ENCODE measurements around the gene UBXN10.

Gene UBXN10

DNA sequence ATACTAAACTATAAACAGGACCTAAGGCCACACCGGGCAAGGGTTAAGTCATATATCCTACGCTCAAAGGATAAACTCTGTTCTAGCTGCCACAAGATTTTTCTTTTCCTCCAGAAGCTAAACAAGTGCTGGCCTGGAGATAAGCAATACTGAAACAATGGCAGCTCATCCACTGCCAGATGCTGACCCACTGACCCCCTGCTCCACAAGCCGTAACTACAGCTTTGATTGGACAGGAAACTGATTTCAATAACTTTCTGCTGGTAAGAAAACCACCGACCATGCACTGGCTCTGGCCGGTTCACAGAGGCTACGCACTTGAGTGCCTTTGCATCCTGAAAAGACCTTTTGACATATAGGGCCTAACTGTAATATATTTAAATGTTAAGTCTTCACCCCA is 51.8 kb downstream of the UBXN10 start:
- Histone ChIP-seq H3K4me2 (no peak overlapping the region), H3K79me2 (ENCODE audit: insufficient read depth, low read depth) (no peaks in the 10 kb centered on the region), H3K4me3 (IDR thresholded peaks at IDR 0.05; ENCODE audit: insufficient read depth, low read depth, low read length) (no peak overlapping the region), H3K36me3 (ENCODE audit: insufficient read depth) (no peaks in the 10 kb centered on the region), H3K9ac (no peak overlapping the region), H4K20me1 (ENCODE audit: insufficient read depth) (no peaks in the 10 kb centered on the region), H3K27ac (no peak overlapping the region), H2AFZ (ENCODE audit: low read depth) (no peak overlapping the region), H3K4me1 (ENCODE audit: low read depth, poor library complexity, severe bottlenecking) (no peaks in the 10 kb centered on the region), H3K27me3 (ENCODE audit: insufficient read depth, low read depth) (peaks cover 46% of the 10 kb centered on the region)
- TF ChIP-seq, protein P1, sequence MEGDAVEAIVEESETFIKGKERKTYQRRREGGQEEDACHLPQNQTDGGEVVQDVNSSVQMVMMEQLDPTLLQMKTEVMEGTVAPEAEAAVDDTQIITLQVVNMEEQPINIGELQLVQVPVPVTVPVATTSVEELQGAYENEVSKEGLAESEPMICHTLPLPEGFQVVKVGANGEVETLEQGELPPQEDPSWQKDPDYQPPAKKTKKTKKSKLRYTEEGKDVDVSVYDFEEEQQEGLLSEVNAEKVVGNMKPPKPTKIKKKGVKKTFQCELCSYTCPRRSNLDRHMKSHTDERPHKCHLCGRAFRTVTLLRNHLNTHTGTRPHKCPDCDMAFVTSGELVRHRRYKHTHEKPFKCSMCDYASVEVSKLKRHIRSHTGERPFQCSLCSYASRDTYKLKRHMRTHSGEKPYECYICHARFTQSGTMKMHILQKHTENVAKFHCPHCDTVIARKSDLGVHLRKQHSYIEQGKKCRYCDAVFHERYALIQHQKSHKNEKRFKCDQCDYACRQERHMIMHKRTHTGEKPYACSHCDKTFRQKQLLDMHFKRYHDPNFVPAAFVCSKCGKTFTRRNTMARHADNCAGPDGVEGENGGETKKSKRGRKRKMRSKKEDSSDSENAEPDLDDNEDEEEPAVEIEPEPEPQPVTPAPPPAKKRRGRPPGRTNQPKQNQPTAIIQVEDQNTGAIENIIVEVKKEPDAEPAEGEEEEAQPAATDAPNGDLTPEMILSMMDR (conservative IDR thresholded peaks at IDR 0.05; ENCODE audit: low read depth, low read length): no peak

DNA sequence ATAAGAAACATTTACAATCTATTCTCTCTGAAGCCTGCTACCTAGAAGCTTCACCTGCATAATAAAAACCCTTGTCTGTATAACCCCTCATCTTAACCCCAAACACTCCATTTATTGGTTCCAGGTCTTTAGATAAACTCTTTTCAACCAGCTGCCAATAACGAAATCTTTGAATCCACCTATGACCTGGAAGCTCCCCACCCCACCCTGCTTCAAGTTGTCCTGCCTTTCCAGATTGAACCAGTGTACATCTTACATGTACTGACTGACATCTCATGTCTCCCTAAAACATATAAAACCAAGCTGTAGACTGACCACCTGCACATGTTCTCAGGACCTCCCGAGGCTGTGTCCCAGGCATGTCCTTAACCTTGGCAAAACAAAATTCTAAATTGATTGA is 54.1 kb downstream of the UBXN10 start:
- Histone ChIP-seq H3K9ac (no peak overlapping the region), H3K79me2 (ENCODE audit: insufficient read depth, low read depth) (no peaks in the 10 kb centered on the region), H3K4me2 (no peak overlapping the region), H3K4me1 (ENCODE audit: low read depth, poor library complexity, severe bottlenecking) (no peaks in the 10 kb centered on the region), H3K27me3 (ENCODE audit: insufficient read depth, low read depth) (peaks cover 30% of the 10 kb centered on the region), H3K27ac (no peak overlapping the region), H3K36me3 (ENCODE audit: insufficient read depth) (no peaks in the 10 kb centered on the region), H4K20me1 (ENCODE audit: insufficient read depth) (no peaks in the 10 kb centered on the region), H3K4me3 (IDR thresholded peaks at IDR 0.05; ENCODE audit: insufficient read depth, low read depth, low read length) (no peak overlapping the region), H2AFZ (ENCODE audit: low read depth) (no peak overlapping the region)
- TF ChIP-seq, protein P1 (conservative IDR thresholded peaks at IDR 0.05; ENCODE audit: low read depth, low read length): no peak

DNA sequence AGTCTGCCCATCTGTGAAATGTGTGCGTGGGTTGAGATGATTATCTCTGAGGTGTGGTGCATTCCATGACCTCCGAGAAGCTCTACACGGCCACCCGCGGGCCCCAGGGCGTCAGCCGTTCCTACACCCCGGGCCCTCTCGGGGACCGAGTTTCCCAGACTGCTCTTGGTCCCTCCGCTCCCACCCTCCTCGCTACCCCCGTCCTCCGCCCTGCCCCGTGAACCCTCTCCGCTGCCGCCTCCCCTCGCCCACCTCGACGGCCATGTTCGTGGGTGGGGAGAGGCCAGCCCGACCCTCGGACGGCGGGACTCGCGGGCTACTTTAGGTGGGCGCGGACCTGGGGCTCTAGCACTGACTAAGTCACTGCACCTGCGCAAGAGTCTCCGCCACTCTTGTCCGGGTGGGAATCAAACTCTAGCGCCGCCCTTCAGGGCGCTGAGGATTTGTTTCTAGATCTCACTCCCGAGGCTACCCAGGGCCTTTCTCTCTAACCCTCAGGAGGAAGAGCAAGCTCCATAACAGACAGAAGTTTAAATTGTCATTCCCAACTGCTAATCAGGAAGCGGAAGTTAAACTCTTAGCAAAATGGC is 57.1 kb downstream of the UBXN10 start:
- Histone ChIP-seq H3K27me3 (ENCODE audit: insufficient read depth, low read depth) (peaks cover 9% of the 10 kb centered on the region; the same call in 1 of the 2 replicates), H3K4me2 (no peak overlapping the region), H3K79me2 (ENCODE audit: insufficient read depth, low read depth) (no peaks in the 10 kb centered on the region), H3K4me3 (IDR thresholded peaks at IDR 0.05; ENCODE audit: insufficient read depth, low read depth, low read length) (no peak overlapping the region), H4K20me1 (ENCODE audit: insufficient read depth) (no peaks in the 10 kb centered on the region), H3K4me1 (ENCODE audit: low read depth, poor library complexity, severe bottlenecking) (no peaks in the 10 kb centered on the region), H3K9ac (no peak overlapping the region), H2AFZ (ENCODE audit: low read depth) (no peak overlapping the region), H3K27ac (no peak overlapping the region), H3K36me3 (ENCODE audit: insufficient read depth) (no peaks in the 10 kb centered on the region)
- TF ChIP-seq, protein P1 (conservative IDR thresholded peaks at IDR 0.05; ENCODE audit: low read depth, low read length): no peak
